Activated B cell treated with CpG ODN at 0.5 μM for 24 hours (primary cell): Measurements from ENCODE around the gene TGFBI. TPM values are rescaled to one million over a fixed set of nuclear protein-coding genes. Genes with fewer than 3 reads are reported as not detected.

Experiments
- ATAC-seq: fragments of 200-7000 bp; cut with Tn5 transposase; one replicate; pipeline ENCODE4 v1.10.0; 2021; ENCODE audit warnings: low read depth, mild to moderate bottlenecking, moderate library complexity
- CTCF ChIA-PET: fragments of 350-600 bp; sonication (Branson Sonifier 250); formaldehyde crosslinking; loops from one replicate; lab custom pipeline; 2021; ENCODE audit warnings: antibody characterized with exemption; lab: Charles Lee
- POLR2A ChIA-PET: fragments of 350-600 bp; sonication (Branson Sonifier 250); formaldehyde crosslinking; loops from one replicate; lab custom pipeline; 2021; ENCODE audit warnings: antibody characterized with exemption; lab: Charles Lee
- DNase-seq: peaks from one replicate; pipeline ENCODE4 v3.0.0; 2022
- H3K27ac Mint-ChIP-seq: one replicate; pipeline ENCODE4 v1.8.0; 2020; ENCODE audit warnings: mixed read lengths
- H3K27me3 Mint-ChIP-seq: one replicate; pipeline ENCODE4 v1.8.0; 2021; ENCODE audit warnings: mixed read lengths
- H3K36me3 Mint-ChIP-seq: one replicate; pipeline ENCODE4 v1.8.0; 2021; ENCODE audit warnings: low read depth, mixed read lengths
- H3K4me1 Mint-ChIP-seq: one replicate; pipeline ENCODE4 v1.8.0; 2021; ENCODE audit warnings: mixed read lengths
- H3K4me3 Mint-ChIP-seq: one replicate; pipeline ENCODE4 v1.8.0; 2020; ENCODE audit warnings: mild to moderate bottlenecking, mixed read lengths
- H3K9me3 Mint-ChIP-seq: one replicate; pipeline ENCODE4 v1.8.0; 2020; ENCODE audit warnings: mixed read lengths
- CTCF ChIP-seq: fragments of 200-600 bp; IDR thresholded peaks from one replicate; pipeline ENCODE4 v1.8.0; 2022; ENCODE audit warnings: antibody characterized with exemption, mild to moderate bottlenecking
- intact Hi-C: fragments of 100-400 bp; cut with micrococcal nuclease; formaldehyde crosslinking; loops from one replicate; pipeline ENCODE4 v1.15.1; 2024
- total RNA-seq: library from RNA; stranded (reverse); gene quantifications from 2 replicates; pipeline ENCODE4 v1.2.3, GENCODE V29; 2022

TGFBI gene
- total RNA-seq, 1 donor from 2014 or later = 1.3 TPM

- no peaks in the 10 kb centered on the region for H3K4me1 Mint-ChIP-seq
- DNase-seq = no peak
- TF ChIP-seq CTCF = no peak
- H3K9me3 Mint-ChIP-seq = no peaks in the 10 kb centered on the region
- peaks cover 26% of the 10 kb centered on the region for H3K27me3 Mint-ChIP-seq
- ChIA-PET POLR2A (no interaction called here), CTCF (no interaction called here)
- H3K36me3 Mint-ChIP-seq = no peaks in the 10 kb centered on the region
- ATAC-seq = no peak
- intact Hi-C loops = no loop called here
- no peak overlapping the region for H3K4me3 Mint-ChIP-seq
- H3K27ac Mint-ChIP-seq = no peak overlapping the region
These were observed 66.3 kb downstream of the TGFBI start for GRCh38 chr5:136094913-136095641.

- Mint-ChIP-seq H3K4me1 (no peaks in the 10 kb centered on the region), H3K9me3 (no peaks in the 10 kb centered on the region), H3K27me3 (peaks cover 26% of the 10 kb centered on the region), H3K4me3 (no peak overlapping the region), H3K36me3 (no peaks in the 10 kb centered on the region), H3K27ac (no peak overlapping the region)
- DNase-seq (no peak), ATAC-seq (no peak)
- CTCF ChIA-PET = no interaction called here
- TF ChIP-seq CTCF = no peak
- intact Hi-C loops = no loop called here
- POLR2A ChIA-PET = no interaction called here
These were observed 69.4 kb downstream of the TGFBI start for GRCh38 chr5:136098176-136098575.

- no peak for DNase-seq
- H3K27me3 Mint-ChIP-seq = peaks cover 23% of the 10 kb centered on the region
- POLR2A ChIA-PET = no interaction called here
- no peaks in the 10 kb centered on the region for H3K4me1 Mint-ChIP-seq
- H3K4me3 Mint-ChIP-seq = no peak overlapping the region
- H3K27ac Mint-ChIP-seq = no peak overlapping the region
- CTCF ChIA-PET = interaction anchor here (1.3 kb wide), 1 partner anchor 14 kb away, joined by 3 read pairs; no protein-coding TSS in a partner anchor
- H3K36me3 Mint-ChIP-seq = no peaks in the 10 kb centered on the region
- no peak for TF ChIP-seq CTCF
- intact Hi-C loops = no loop called here
- no peaks in the 10 kb centered on the region for H3K9me3 Mint-ChIP-seq
- ATAC-seq = no peak
These were observed 71.1 kb downstream of the TGFBI start for GRCh38 chr5:136099870-136100269.

- Mint-ChIP-seq H3K27me3 (peaks cover 10% of the 10 kb centered on the region), H3K36me3 (no peaks in the 10 kb centered on the region), H3K27ac (no peak overlapping the region), H3K4me3 (no peak overlapping the region), H3K9me3 (no peaks in the 10 kb centered on the region), H3K4me1 (no peaks in the 10 kb centered on the region)
- no peak for DNase-seq
- POLR2A ChIA-PET = no interaction called here
- no peak for TF ChIP-seq CTCF
- ATAC-seq = no peak
- intact Hi-C loops = no loop called here
- CTCF ChIA-PET = no interaction called here
These were observed 73.1 kb downstream of the TGFBI start for GRCh38 chr5:136101884-136102283.

GRCh38 chr5:136103118-136103517, 74.3 kb downstream of the TGFBI start:
- H3K36me3 Mint-ChIP-seq = no peaks in the 10 kb centered on the region
- intact Hi-C loops = no loop called here
- ATAC-seq (no peak), DNase-seq (no peak)
- H3K27ac Mint-ChIP-seq = no peak overlapping the region
- H3K4me1 Mint-ChIP-seq = no peaks in the 10 kb centered on the region
- POLR2A ChIA-PET = no interaction called here
- H3K27me3 Mint-ChIP-seq = peaks cover 5% of the 10 kb centered on the region
- H3K9me3 Mint-ChIP-seq = no peaks in the 10 kb centered on the region
- no peak overlapping the region for H3K4me3 Mint-ChIP-seq
- CTCF ChIA-PET = no interaction called here
- TF ChIP-seq CTCF = no peak
